H1 (cell line): ENCODE measurements around the gene PAQR9. TPM values are rescaled to one million over a fixed set of nuclear protein-coding genes. Genes with fewer than 3 reads are reported as not detected.

Experiments used
- ASH2L ChIP-seq: fragments of 200-600, 300-600 bp; sonication (generic); IDR thresholded peaks from one replicate; pipeline ENCODE4 v1.7.1; 2017; ENCODE audit warnings: low read length
- CHD1 ChIP-seq: IDR thresholded peaks from 2 replicates; pipeline ENCODE4 v1.6.1; 2012; ENCODE audit warnings: low read depth, low read length, improper control_type of control experiment
- CREB1 ChIP-seq: IDR thresholded peaks from 2 replicates; pipeline ENCODE4 v1.6.1; 2012; ENCODE audit warnings: inconsistent platforms
- CTCF ChIP-seq, 3 experiments: IDR thresholded peaks; 1 replicate in 2 of 3; 2 replicates in 1 of 3; pipeline versions ENCODE4 v1.5.1 to v1.6.1; 2011; ENCODE audit warnings: low read length in 3 of 3, mild to moderate bottlenecking in 3 of 3, inconsistent platforms in 2 of 3, low read depth in 1 of 3, moderate library complexity in 1 of 3; ENCODE audit not compliant: insufficient read depth in 1 of 3; ENCODE audit errors: control extremely low read depth in 1 of 3
- EP300 ChIP-seq, 2 experiments: IDR thresholded peaks; 1 replicate in 1 of 2; 2 replicates in 1 of 2; pipeline ENCODE4 v1.6.1; 2011 to 2012; ENCODE audit warnings: low read depth in 2 of 2, low read length in 2 of 2, mild to moderate bottlenecking in 2 of 2, borderline replicate concordance in 1 of 2, inconsistent platforms in 1 of 2, moderate library complexity in 1 of 2
- GTF2F1 ChIP-seq: IDR thresholded peaks from 2 replicates; pipeline ENCODE4 v1.6.1; 2012; ENCODE audit warnings: low read depth, low read length, improper control_type of control experiment, borderline replicate concordance
- JUN ChIP-seq: IDR thresholded peaks from 2 replicates; pipeline ENCODE4 v1.6.1; 2011; ENCODE audit warnings: low read depth, mild to moderate bottlenecking, improper control_type of control experiment, low read length
- KDM4A ChIP-seq: IDR thresholded peaks from one replicate; pipeline ENCODE4 v1.7.1; 2012; ENCODE audit warnings: low read depth, mild to moderate bottlenecking, moderate library complexity, low read length, inconsistent platforms; ENCODE audit not compliant: severe bottlenecking
- KDM5A ChIP-seq: fragments of 200-600 bp; IDR thresholded peaks from 2 replicates; pipeline ENCODE4 v1.7.1; 2012; ENCODE audit warnings: mild to moderate bottlenecking, low read length, inconsistent platforms, mixed read lengths
- MAX ChIP-seq: IDR thresholded peaks from 2 replicates; pipeline ENCODE4 v1.6.1; 2012; ENCODE audit warnings: inconsistent platforms
- PHF8 ChIP-seq: fragments of 200-600 bp; sonication (generic); conservative IDR thresholded peaks from 2 replicates; pipeline ENCODE4 v1.7.1; 2012; ENCODE audit warnings: low read depth, mild to moderate bottlenecking, inconsistent platforms, low read length, moderate library complexity
- POLR2A ChIP-seq, 2 experiments: IDR thresholded peaks; 1 replicate in 1 of 2; 2 replicates in 1 of 2; pipeline ENCODE4 v1.6.1; 2011; ENCODE audit warnings: low read depth in 2 of 2, low read length in 2 of 2, mild to moderate bottlenecking in 2 of 2; ENCODE audit errors: control extremely low read depth in 1 of 2
- POLR2AphosphoS5 ChIP-seq: IDR thresholded peaks from 2 replicates; pipeline ENCODE4 v1.6.1; 2011; ENCODE audit warnings: low read depth, low read length
- RXRA ChIP-seq: IDR thresholded peaks from 2 replicates; pipeline ENCODE4 v1.6.1; 2011; ENCODE audit warnings: low read depth, mild to moderate bottlenecking, low read length, moderate library complexity; ENCODE audit not compliant: insufficient read depth
- SAP30 ChIP-seq: fragments of 300-600 bp; sonication (generic); IDR thresholded peaks from 2 replicates; pipeline ENCODE4 v1.7.1; 2012; ENCODE audit warnings: low read length, moderate library complexity, mild to moderate bottlenecking, inconsistent platforms; ENCODE audit not compliant: insufficient read depth, insufficient replicate concordance
- SP1 ChIP-seq: IDR thresholded peaks from 2 replicates; pipeline ENCODE4 v1.6.1; 2011; ENCODE audit warnings: low read depth, low read length
- SP4 ChIP-seq: IDR thresholded peaks from 2 replicates; pipeline ENCODE4 v1.6.1; 2012; ENCODE audit warnings: low read length, inconsistent platforms
- SRF ChIP-seq: IDR thresholded peaks from 2 replicates; pipeline ENCODE4 v1.6.1; 2011; ENCODE audit warnings: mild to moderate bottlenecking, low read depth, low read length, moderate library complexity
- TAF1 ChIP-seq: IDR thresholded peaks from 2 replicates; pipeline ENCODE4 v1.6.1; 2011; ENCODE audit warnings: mild to moderate bottlenecking, low read depth, low read length
- TAF7 ChIP-seq: optimal IDR thresholded peaks from 2 replicates; pipeline ENCODE3; 2011; ENCODE audit warnings: low read depth, mild to moderate bottlenecking, inconsistent platforms, low read length, moderate library complexity, borderline replicate concordance
- TBP ChIP-seq: IDR thresholded peaks from 2 replicates; pipeline ENCODE4 v1.6.1; 2011; ENCODE audit warnings: low read depth, low read length, improper control_type of control experiment
- ZNF274 ChIP-seq: IDR thresholded peaks from 2 replicates; pipeline ENCODE4 v1.7.0; 2012; ENCODE audit warnings: low read length, borderline replicate concordance; ENCODE audit errors: extremely low read depth
- polyA plus RNA-seq, 7 experiments: library from polyadenylated mRNA; depleted of rRNA in 3 of 7; stranded (reverse) in 5 of 7; unstranded in 2 of 7; fragments of >200 nt in 5 of 7; fragments of 200-250 nt in 2 of 7; gene quantifications; 1 replicate in 5 of 7; 2 replicates in 1 of 7; 4 replicates in 1 of 7; pipeline versions ENCODE4 v1.2.1 to v1.2.3, GENCODE V29; 2011 to 2013; ENCODE audit warnings: missing spikeins in 2 of 7, mixed read lengths in 2 of 7
- total RNA-seq: library from RNA; stranded (reverse); fragmentation: NEBNext Ultra II Directional; extraction: Animal tissue kit (Norgen Biotek cat#: 25700); gene quantifications from 2 replicates; pipeline ENCODE4 v1.2.1, GENCODE V29; 2021

PAQR9 gene
- total and polyA plus RNA-seq, 2 of the 8 experiments (the other 6 are each of a cell fraction or from before 2014, with no cell fraction given): 2.6 to 5.2 TPM

- TF ChIP-seq CTCF (IDR thresholded peaks at IDR 0.05; ENCODE audit: control extremely low read depth in 1 of 3, insufficient read depth in 1 of 3, low read depth in 1 of 3, low read length in 3 of 3) (no peak), POLR2A (IDR thresholded peaks at IDR 0.05; ENCODE audit: control extremely low read depth in 1 of 2, low read depth in 2 of 2, low read length in 2 of 2) (peak in 1 of 2 experiments; percentile 46; a peak in 1 of 3 replicates), JUN (no peak), EP300 (IDR thresholded peaks at IDR 0.05; ENCODE audit: borderline replicate concordance in 1 of 2, low read depth in 2 of 2, low read length in 2 of 2) (peak in 1 of 2 experiments; percentile 50; a peak in 1 of 3 replicates), RXRA (no peak), TBP (0 out of 2 replicates have a peak, but pooled peaks have one; percentile 21), TAF1 (peak; percentile 42), SP4 (no peak), SAP30 (peak; percentile 41), MAX (peak; percentile 25; the same call in 1 of the 2 replicates), CHD1 (no peak), KDM4A (peak; percentile 56), SP1 (no peak), PHF8 (peak; percentile 58), SRF (no peak), KDM5A (no peak), TAF7 (peak; percentile 22), ASH2L (peak; percentile 44), POLR2AphosphoS5 (peak; percentile 27), GTF2F1 (no peak; the same call in 1 of the 2 replicates), CREB1 (peak; percentile 91), ZNF274 (no peak)
Observed at GRCh38 chr3:142963516-142964448, at the start of gene PAQR9 (continued).
